ENCODE data around the gene USP24. TPM values are rescaled to one million over a fixed set of nuclear protein-coding genes. Genes with fewer than 3 reads are reported as not detected.

USP24 gene
- total RNA-seq, 1 experiment from 2014 or later = 45.7 TPM

DNA sequence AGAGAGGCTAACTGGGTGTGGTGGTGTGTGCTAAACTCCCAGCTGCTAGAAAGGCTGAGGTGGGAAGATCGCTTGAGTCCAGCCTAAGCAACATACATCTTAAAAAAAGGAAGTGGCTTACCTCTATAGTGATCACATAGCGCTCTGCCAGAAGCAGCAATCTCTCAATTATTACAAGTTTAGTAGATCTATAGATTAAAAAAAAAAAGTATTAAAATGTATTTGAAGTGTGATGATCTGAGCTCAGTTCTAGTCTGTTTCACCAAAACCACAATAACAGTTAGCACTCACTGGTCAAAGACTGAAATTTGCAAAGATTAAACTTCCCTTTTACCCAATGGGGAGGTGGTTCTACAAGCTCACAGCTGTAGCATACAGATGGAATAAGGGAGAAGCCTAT is 76.3 kb downstream of the USP24 start:
- POLR2A ChIA-PET = interaction anchor here (0.6 to 1.3 kb wide), 2 partner anchors 10 to 78 kb away, joined by 3 to 5 read pairs; no protein-coding TSS in a partner anchor

DNA sequence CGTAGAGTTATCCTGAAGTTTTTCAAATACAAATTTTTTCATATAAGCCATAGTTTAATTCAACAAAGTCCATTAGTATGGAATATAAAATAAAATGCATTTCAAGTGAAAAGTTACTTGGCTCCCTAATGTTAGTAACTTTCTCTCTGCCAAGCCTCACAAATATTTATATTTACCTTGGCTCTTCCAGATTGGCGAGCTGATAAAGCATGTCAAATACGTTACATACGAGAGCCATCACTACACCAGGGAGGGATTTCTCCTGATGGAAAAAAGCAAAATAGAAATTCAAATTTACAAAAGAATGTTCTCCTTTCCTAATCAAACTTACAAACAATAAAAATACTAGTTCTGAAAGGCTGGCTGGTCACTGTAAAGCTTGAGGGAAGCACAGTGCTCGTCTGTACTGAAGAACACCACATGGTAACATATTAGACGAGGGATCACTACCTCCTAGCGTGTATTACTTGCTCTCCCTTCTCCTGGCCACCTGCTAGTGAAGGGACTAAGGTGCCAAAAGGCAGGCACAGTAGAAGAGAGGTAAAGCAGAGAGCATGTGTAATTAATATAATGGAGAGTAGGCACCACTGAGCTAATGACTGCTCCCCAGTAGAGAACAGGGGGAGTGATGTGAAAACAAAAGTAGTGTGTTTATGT is 80.9 kb downstream of the USP24 start:
- intact Hi-C loops (cut with micrococcal nuclease) = no loop called here
- Mint-ChIP-seq H3K27ac (ENCODE audit: low read depth, unreplicated experiment) (no peak overlapping the region), H3K4me3 (ENCODE audit: unreplicated experiment) (no peak overlapping the region), H3K27me3 (ENCODE audit: insufficient read depth, unreplicated experiment) (no peaks in the 10 kb centered on the region), H3K36me3 (ENCODE audit: insufficient read depth, unreplicated experiment) (peaks cover 40% of the 10 kb centered on the region), H3K9me3 (ENCODE audit: unreplicated experiment) (no peaks in the 10 kb centered on the region), H3K4me1 (ENCODE audit: insufficient read depth, unreplicated experiment) (no peaks in the 10 kb centered on the region)
- no peak for DNase-seq (ENCODE audit: unreplicated experiment)
- ChIA-PET CTCF (interaction anchor here (0.5 to 1.6 kb wide), 5 partner anchors 9 to 1581 kb away, joined by 3 to 4 read pairs (median 4); no protein-coding TSS in a partner anchor), POLR2A (no interaction called here)
- no TSS peak for BruUV-seq (replicated peaks)
- TF ChIP-seq, protein P1, sequence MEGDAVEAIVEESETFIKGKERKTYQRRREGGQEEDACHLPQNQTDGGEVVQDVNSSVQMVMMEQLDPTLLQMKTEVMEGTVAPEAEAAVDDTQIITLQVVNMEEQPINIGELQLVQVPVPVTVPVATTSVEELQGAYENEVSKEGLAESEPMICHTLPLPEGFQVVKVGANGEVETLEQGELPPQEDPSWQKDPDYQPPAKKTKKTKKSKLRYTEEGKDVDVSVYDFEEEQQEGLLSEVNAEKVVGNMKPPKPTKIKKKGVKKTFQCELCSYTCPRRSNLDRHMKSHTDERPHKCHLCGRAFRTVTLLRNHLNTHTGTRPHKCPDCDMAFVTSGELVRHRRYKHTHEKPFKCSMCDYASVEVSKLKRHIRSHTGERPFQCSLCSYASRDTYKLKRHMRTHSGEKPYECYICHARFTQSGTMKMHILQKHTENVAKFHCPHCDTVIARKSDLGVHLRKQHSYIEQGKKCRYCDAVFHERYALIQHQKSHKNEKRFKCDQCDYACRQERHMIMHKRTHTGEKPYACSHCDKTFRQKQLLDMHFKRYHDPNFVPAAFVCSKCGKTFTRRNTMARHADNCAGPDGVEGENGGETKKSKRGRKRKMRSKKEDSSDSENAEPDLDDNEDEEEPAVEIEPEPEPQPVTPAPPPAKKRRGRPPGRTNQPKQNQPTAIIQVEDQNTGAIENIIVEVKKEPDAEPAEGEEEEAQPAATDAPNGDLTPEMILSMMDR (IDR thresholded peaks at IDR 0.05; ENCODE audit: unreplicated experiment) = no peak

More for the DNA sequence above, 76.3 kb downstream of the USP24 start:
- H3K27ac Mint-ChIP-seq (ENCODE audit: low read depth, unreplicated experiment) = no peak overlapping the region
- TF ChIP-seq, protein P1 (IDR thresholded peaks at IDR 0.05; ENCODE audit: unreplicated experiment) = no peak
- CTCF ChIA-PET = interaction anchor here (0.6 to 10.0 kb wide), 13 partner anchors 14 to 1563 kb away, joined by 3 to 194 read pairs (median 4); no protein-coding TSS in a partner anchor
- intact Hi-C loops (cut with micrococcal nuclease) = no loop called here
- DNase-seq (ENCODE audit: unreplicated experiment) = no peak
- H3K4me3 Mint-ChIP-seq (ENCODE audit: unreplicated experiment) = no peak overlapping the region
- H3K27me3 Mint-ChIP-seq (ENCODE audit: insufficient read depth, unreplicated experiment) = no peaks in the 10 kb centered on the region
- peaks cover 31% of the 10 kb centered on the region for H3K36me3 Mint-ChIP-seq (ENCODE audit: insufficient read depth, unreplicated experiment)
- peaks cover 5% of the 10 kb centered on the region for H3K4me1 Mint-ChIP-seq (ENCODE audit: insufficient read depth, unreplicated experiment)
- BruUV-seq (replicated peaks) = no TSS peak
- no peaks in the 10 kb centered on the region for H3K9me3 Mint-ChIP-seq (ENCODE audit: unreplicated experiment)

DNA sequence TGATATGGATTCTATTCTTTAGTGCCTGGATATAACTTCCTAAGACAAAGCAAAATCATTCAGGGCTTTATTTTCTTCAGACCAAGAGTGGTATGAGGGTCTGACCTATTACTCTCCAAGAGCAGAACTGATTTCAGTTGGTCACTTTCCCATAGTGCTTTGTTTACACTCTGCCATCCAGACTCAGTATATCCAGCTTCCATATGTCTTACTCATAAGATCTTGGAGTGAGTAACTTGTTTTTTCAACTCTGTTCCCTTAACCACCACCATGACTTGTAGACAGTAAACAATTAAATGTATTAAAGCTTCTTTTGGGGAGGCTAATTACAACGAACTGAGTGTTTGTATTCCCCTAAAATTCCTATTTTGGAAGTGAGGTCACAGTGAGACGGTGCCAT is 83.4 kb downstream of the USP24 start:
- CTCF ChIA-PET = interaction anchor here (2.5 kb wide), 1 partner anchor 146 kb away, joined by 8 read pairs; no protein-coding TSS in a partner anchor
- H3K27me3 Mint-ChIP-seq (ENCODE audit: insufficient read depth, unreplicated experiment) = no peaks in the 10 kb centered on the region
- H3K4me1 Mint-ChIP-seq (ENCODE audit: insufficient read depth, unreplicated experiment) = no peaks in the 10 kb centered on the region
- BruUV-seq (replicated peaks) = no TSS peak
- peak; percentile 9 for DNase-seq (ENCODE audit: unreplicated experiment)
- H3K27ac Mint-ChIP-seq (ENCODE audit: low read depth, unreplicated experiment) = no peak overlapping the region
- TF ChIP-seq, protein P1 (IDR thresholded peaks at IDR 0.05; ENCODE audit: unreplicated experiment) = no peak
- POLR2A ChIA-PET = no interaction called here
- H3K4me3 Mint-ChIP-seq (ENCODE audit: unreplicated experiment) = no peak overlapping the region
- H3K36me3 Mint-ChIP-seq (ENCODE audit: insufficient read depth, unreplicated experiment) = peaks cover 55% of the 10 kb centered on the region
- intact Hi-C loops (cut with micrococcal nuclease) = no loop called here
- no peaks in the 10 kb centered on the region for H3K9me3 Mint-ChIP-seq (ENCODE audit: unreplicated experiment)

DNA sequence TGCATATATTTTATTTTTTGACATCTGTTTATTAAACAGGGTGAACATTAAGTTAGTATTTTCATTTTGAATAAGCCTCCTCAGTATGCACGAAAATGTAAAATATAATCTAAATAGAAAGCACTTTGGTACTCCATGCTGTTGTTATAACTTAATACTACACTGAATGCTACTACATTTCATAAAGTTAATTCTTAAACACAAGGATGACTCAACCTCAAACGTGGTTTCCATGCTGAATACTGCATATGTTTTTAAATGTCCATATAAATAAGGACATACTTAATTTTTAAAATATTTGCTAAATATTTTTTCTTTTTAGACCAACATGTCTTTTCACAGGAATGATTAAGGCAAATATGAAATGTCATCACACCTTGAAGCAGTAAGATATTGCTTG is 83.9 kb downstream of the USP24 start:
- TF ChIP-seq, protein P1 (IDR thresholded peaks at IDR 0.05; ENCODE audit: unreplicated experiment) = no peak
- intact Hi-C loops (cut with micrococcal nuclease) = no loop called here
- no peak overlapping the region for H3K27ac Mint-ChIP-seq (ENCODE audit: low read depth, unreplicated experiment)
- CTCF ChIA-PET = interaction anchor here (2.5 kb wide), 1 partner anchor 147 kb away, joined by 8 read pairs; no protein-coding TSS in a partner anchor
- no peaks in the 10 kb centered on the region for H3K4me1 Mint-ChIP-seq (ENCODE audit: insufficient read depth, unreplicated experiment)
- DNase-seq (ENCODE audit: unreplicated experiment) = no peak
- no peaks in the 10 kb centered on the region for H3K27me3 Mint-ChIP-seq (ENCODE audit: insufficient read depth, unreplicated experiment)
- H3K4me3 Mint-ChIP-seq (ENCODE audit: unreplicated experiment) = no peak overlapping the region
- BruUV-seq (replicated peaks) = no TSS peak
- no peaks in the 10 kb centered on the region for H3K9me3 Mint-ChIP-seq (ENCODE audit: unreplicated experiment)
- POLR2A ChIA-PET = no interaction called here
- H3K36me3 Mint-ChIP-seq (ENCODE audit: insufficient read depth, unreplicated experiment) = peaks cover 61% of the 10 kb centered on the region
